Stimulated activated CD8-positive, alpha-beta memory T cell treated with anti-CD3 and anti-CD28 coated beads, Interleukin-7, amount 100 ng/mL, for 1 hour (primary cell): ENCODE measurements around the gene TMPRSS11D.

Experiments used
- DNase-seq, 2 donors: peaks; one replicate each; pipeline ENCODE4 v3.0.0-alpha.2; 2020; ENCODE audit warnings: low read depth in 2 of 2

Gene TMPRSS11D

GRCh38 chr4:67883902-67884301 lies at the start of gene TMPRSS11D:
TMPRSS11D (minus strand) TSS chr4:67884002; CDS start chr4:67883933, 69 bp downstream.
- DNase-seq, result no peak

GRCh38 chr4:67933038-67933437 lies 49.2 kb upstream of the TMPRSS11D start:
- no peak for DNase-seq

GRCh38 chr4:67931256-67931655 lies 47.5 kb upstream of the TMPRSS11D start:
- no peak for DNase-seq

GRCh38 chr4:67929426-67929825 lies 45.6 kb upstream of the TMPRSS11D start:
- no peak for DNase-seq

- no peak for DNase-seq
Observed at GRCh38 chr4:67928546-67928945, 44.7 kb upstream of the TMPRSS11D start.

- no peak for DNase-seq
Observed at GRCh38 chr4:67927251-67927650, 43.4 kb upstream of the TMPRSS11D start.

GRCh38 chr4:67926485-67926884 lies 42.7 kb upstream of the TMPRSS11D start:
- no peak for DNase-seq

GRCh38 chr4:67922697-67923096 lies 38.9 kb upstream of the TMPRSS11D start:
- DNase-seq, result no peak

- no peak for DNase-seq
Observed at GRCh38 chr4:67918428-67918827, 34.6 kb upstream of the TMPRSS11D start.

- no peak for DNase-seq
Observed at GRCh38 chr4:67915400-67915966, 31.7 kb upstream of the TMPRSS11D start.

GRCh38 chr4:67912080-67912479 lies 28.3 kb upstream of the TMPRSS11D start:
- DNase-seq, result no peak

- no peak for DNase-seq
Observed at GRCh38 chr4:67911638-67912037, 27.8 kb upstream of the TMPRSS11D start.

GRCh38 chr4:67911141-67911540 lies 27.3 kb upstream of the TMPRSS11D start:
- DNase-seq, result no peak

- DNase-seq, result no peak
Observed at GRCh38 chr4:67910585-67910905, 26.7 kb upstream of the TMPRSS11D start.

- no peak for DNase-seq
Observed at GRCh38 chr4:67909905-67910584, 26.2 kb upstream of the TMPRSS11D start.

GRCh38 chr4:67907650-67908049 lies 23.8 kb upstream of the TMPRSS11D start:
- DNase-seq, result no peak

- no peak for DNase-seq
Observed at GRCh38 chr4:67899096-67899495, 15.3 kb upstream of the TMPRSS11D start.

GRCh38 chr4:67897686-67898085 lies 13.9 kb upstream of the TMPRSS11D start:
- DNase-seq, result no peak

GRCh38 chr4:67896421-67897065 lies 12.7 kb upstream of the TMPRSS11D start:
- DNase-seq, result no peak

- DNase-seq, result no peak
Observed at GRCh38 chr4:67894659-67895058, 10.9 kb upstream of the TMPRSS11D start.

- no peak for DNase-seq
Observed at GRCh38 chr4:67892905-67893304, 9.1 kb upstream of the TMPRSS11D start.

GRCh38 chr4:67892253-67892652 lies 8.5 kb upstream of the TMPRSS11D start:
- no peak for DNase-seq

- no peak for DNase-seq
Observed at GRCh38 chr4:67891645-67892044, 7.8 kb upstream of the TMPRSS11D start.
